Spleen (tissue), 11 donors: Measurements from ENCODE around the gene MYLK3. TPM values are rescaled to one million over a fixed set of nuclear protein-coding genes. Genes with fewer than 3 reads are reported as not detected.

Source experiments
- DNase-seq: peaks from one replicate; pipeline ENCODE4 v3.0.0-alpha.2; 2020
- H3K27ac ChIP-seq, 8 donors: fragments of 200-600 bp; sonication (generic) in 7 of 8; 1 replicate in 4 of 8; 2 replicates in 4 of 8; pipeline versions ENCODE4 v1.5.0 to v1.8.0; 2016 to 2021; ENCODE audit warnings: inconsistent platforms in 4 of 8, mild to moderate bottlenecking in 4 of 8, moderate library complexity in 1 of 8
- H3K27me3 ChIP-seq, 7 donors: fragments of 200-600 bp; sonication (generic) in 6 of 7; replicated peaks in 1 of 7; 1 replicate in 4 of 7; 2 replicates in 3 of 7; pipeline versions ENCODE4 v1.5.0 to v1.8.0; 2016 to 2021; ENCODE audit warnings: inconsistent platforms in 3 of 7, mild to moderate bottlenecking in 1 of 7
- H3K36me3 ChIP-seq, 6 donors: fragments of 200-600 bp; sonication (generic) in 5 of 6; 1 replicate in 4 of 6; 2 replicates in 2 of 6; pipeline versions ENCODE4 v1.5.0 to v1.8.0; 2016 to 2021; ENCODE audit warnings: inconsistent platforms in 2 of 6
- H3K4me1 ChIP-seq, 6 donors: fragments of 200-600 bp; sonication (generic) in 5 of 6; 1 replicate in 3 of 6; 2 replicates in 3 of 6; pipeline versions ENCODE4 v1.5.0 to v1.8.0; 2016 to 2021; ENCODE audit warnings: inconsistent platforms in 3 of 6
- H3K4me3 ChIP-seq, 8 donors: fragments of 200-600 bp; sonication (generic) in 7 of 8; 1 replicate in 4 of 8; 2 replicates in 4 of 8; pipeline versions ENCODE4 v1.5.0 to v1.8.0; 2016 to 2021; ENCODE audit warnings: inconsistent platforms in 4 of 8, mild to moderate bottlenecking in 4 of 8, moderate library complexity in 2 of 8
- H3K9me3 ChIP-seq, 8 donors: fragments of 200-600 bp; sonication (generic) in 7 of 8; 1 replicate in 4 of 8; 2 replicates in 4 of 8; pipeline versions ENCODE4 v1.5.0 to v1.8.0; 2016 to 2021; ENCODE audit warnings: inconsistent platforms in 4 of 8
- CTCF ChIP-seq, 11 experiments: fragments of 200-600 bp in 7 of 11; fragments of 450-650 bp in 4 of 11; sonication (generic) in 4 of 11; IDR thresholded peaks in 8 of 11; conservative IDR thresholded peaks in 3 of 11; 1 replicate in 7 of 11; 2 replicates in 4 of 11; pipeline versions ENCODE4 v1.4.0 to v1.8.0; 2016 to 2021; ENCODE audit warnings: antibody characterized with exemption in 11 of 11, inconsistent platforms in 4 of 11, mild to moderate bottlenecking in 1 of 11
- POLR2A ChIP-seq, 3 donors: fragments of 450-650 bp; IDR thresholded peaks; one replicate each; pipeline ENCODE4 v1.5.1; 2017; ENCODE audit warnings: antibody characterized with exemption in 3 of 3, mild to moderate bottlenecking in 1 of 3
- POLR2AphosphoS5 ChIP-seq, 3 donors: sonication (generic); formaldehyde crosslinking; IDR thresholded peaks; one replicate each; pipeline ENCODE4 v1.5.1; 2017; ENCODE audit warnings: antibody characterized with exemption in 3 of 3
- WGBS, 5 donors: extraction: QIAGEN DNeasy Blood & Tissue Kit in 3 of 5; methylation state at CpG; one replicate each; pipeline versions ENCODE4 v1.1.5 to v1.1.7; 2013 to 2018; 5-methylcytosine and 5-hydroxymethylcytosine counted together
- intact Hi-C: fragments of 100-400 bp; cut with DNase I; formaldehyde crosslinking; loops from one replicate; pipeline ENCODE4 v1.15.0; 2023; ENCODE audit warnings: low total_unique reads
- polyA plus RNA-seq, 3 donors: library from polyadenylated mRNA; stranded (reverse); fragments of 200-250 nt; gene quantifications; one replicate each; pipeline ENCODE4 v1.2.1, GENCODE V29; 2013
- total RNA-seq, 7 donors: library from RNA; depleted of rRNA in 3 of 7; stranded (reverse); fragments of >200 nt in 3 of 7; fragmentation: NEBNext Ultra II Directional in 4 of 7; extraction: Animal tissue kit (Norgen Biotek cat#: 25700) in 4 of 7; gene quantifications; one replicate each; pipeline versions ENCODE4 v1.1.0 to v1.2.1, GENCODE V29; 2016 to 2021
- donor health status: healthy with polysubstance abuse.
- donor health status: DM: no; HTN: no; CAD: no; lungs with moderate emphysema.
- donor health status: DM: no; HTN: no; CAD: no.
- donor health status: Bipolar disorder and iron deficiency.
- donor health status: healthy.
- donor health status: DM: no; HTN: no; CAD: no.
- donor health status: DM: yes; HTN: yes; CAD: no.

Gene MYLK3
- total and polyA plus RNA-seq, 10 donors = 0.03 to 2.4 (median 0.25) TPM; not detected in 1

DNA sequence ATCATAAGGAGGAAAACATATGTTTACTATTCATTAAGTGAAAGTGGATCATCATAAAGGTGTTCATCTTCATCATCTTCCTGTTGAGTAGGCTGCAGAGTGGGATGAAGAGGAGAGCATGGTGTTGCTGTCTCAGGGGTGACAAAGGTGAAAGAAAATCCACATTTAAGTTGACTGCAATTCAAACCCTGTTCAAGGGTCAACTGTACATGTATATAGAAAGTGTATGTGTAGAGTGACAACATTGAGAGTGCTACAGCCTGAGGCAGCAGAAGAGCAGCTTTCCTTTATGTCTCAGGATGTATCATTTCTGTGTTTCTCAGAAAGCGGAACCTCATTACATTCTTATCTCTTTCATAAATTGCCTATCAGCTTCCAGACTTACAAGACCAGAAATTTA lies 41.5 kb downstream of the MYLK3 start:
- Histone ChIP-seq H3K27me3 (no peaks in the 10 kb centered on the region), H3K27ac (no peak overlapping the region), H3K4me3 (no peak overlapping the region), H3K4me1 (peaks cover 0 to 10% (median 0%) of the 10 kb centered on the region in 6 donors), H3K36me3 (no peaks in the 10 kb centered on the region), H3K9me3 (no peaks in the 10 kb centered on the region)
- no peak for DNase-seq
- intact Hi-C loops = no loop called here
- TF ChIP-seq POLR2AphosphoS5 (IDR thresholded peaks at IDR 0.05) (no peak), CTCF (IDR thresholded peaks at IDR 0.05 in 8 of 11, conservative IDR thresholded peaks at IDR 0.05 in 3 of 11) (no peak), POLR2A (IDR thresholded peaks at IDR 0.05) (no peak)
- WGBS, 5 donors = 0% methylated on average over 1 of the region's 1 CpG

DNA sequence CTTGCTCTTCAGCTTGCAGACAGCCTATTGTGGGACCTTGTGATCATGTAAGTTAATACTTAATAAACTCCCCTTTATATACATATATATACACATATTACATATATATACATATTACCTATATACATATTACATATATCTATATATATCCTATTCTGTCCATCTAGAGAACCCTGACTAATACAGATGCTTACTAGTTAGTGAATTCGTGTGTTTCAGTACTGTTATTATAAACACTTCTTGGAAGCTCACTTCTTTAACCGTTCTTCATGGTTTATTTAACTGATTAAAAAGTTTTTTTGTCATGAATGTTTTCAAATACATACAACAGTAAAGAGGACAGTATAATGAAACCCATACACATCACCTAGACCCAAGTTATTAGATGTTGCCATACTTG lies 46.1 kb downstream of the MYLK3 start:
- no peaks in the 10 kb centered on the region for H3K9me3 ChIP-seq
- no peaks in the 10 kb centered on the region for H3K27me3 ChIP-seq
- no peak overlapping the region for H3K4me3 ChIP-seq
- no peak for TF ChIP-seq POLR2A (IDR thresholded peaks at IDR 0.05)
- no peak for TF ChIP-seq POLR2AphosphoS5 (IDR thresholded peaks at IDR 0.05)
- no peak for TF ChIP-seq CTCF (IDR thresholded peaks at IDR 0.05 in 8 of 11, conservative IDR thresholded peaks at IDR 0.05 in 3 of 11)
- no peak for DNase-seq
- peaks cover 0 to 15% (median 0%) of the 10 kb centered on the region in 6 donors for H3K36me3 ChIP-seq
- WGBS, 5 donors = 72 to 90% (median 82%) methylated on average over 2 of the region's 2 CpGs
- intact Hi-C loops = no loop called here
- H3K27ac ChIP-seq = no peak overlapping the region
- H3K4me1 ChIP-seq = no peaks in the 10 kb centered on the region

DNA sequence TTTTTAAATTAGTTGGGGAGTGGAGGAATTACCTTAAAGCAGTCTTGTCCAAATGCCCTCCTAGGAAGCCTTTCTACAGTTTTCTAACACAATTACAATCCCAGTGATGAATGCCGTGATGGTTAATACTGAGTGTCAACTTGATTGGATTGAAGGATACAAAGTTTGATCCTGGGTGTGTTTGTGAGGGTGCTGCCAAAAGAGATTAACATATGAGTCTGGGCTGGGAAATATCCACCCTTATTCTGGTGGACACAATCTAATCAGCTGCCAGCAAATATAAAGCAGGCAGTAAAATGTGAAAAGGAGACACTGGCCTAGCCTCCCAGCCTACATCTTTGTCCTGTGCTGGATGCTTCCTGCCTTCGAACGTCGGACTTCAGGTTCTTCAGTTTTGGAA lies 46.5 kb downstream of the MYLK3 start:
- Histone ChIP-seq H3K27me3 (no peaks in the 10 kb centered on the region), H3K4me1 (no peaks in the 10 kb centered on the region), H3K9me3 (no peaks in the 10 kb centered on the region), H3K36me3 (peaks cover 0 to 19% (median 0%) of the 10 kb centered on the region in 6 donors), H3K4me3 (no peak overlapping the region), H3K27ac (no peak overlapping the region)
- WGBS, 5 donors = 89 to 94% (median 93%) methylated on average over 4 of the region's 4 CpGs
- TF ChIP-seq POLR2AphosphoS5 (IDR thresholded peaks at IDR 0.05) (no peak), POLR2A (IDR thresholded peaks at IDR 0.05) (no peak), CTCF (IDR thresholded peaks at IDR 0.05 in 8 of 11, conservative IDR thresholded peaks at IDR 0.05 in 3 of 11) (no peak)
- DNase-seq = no peak
- intact Hi-C loops = no loop called here

DNA sequence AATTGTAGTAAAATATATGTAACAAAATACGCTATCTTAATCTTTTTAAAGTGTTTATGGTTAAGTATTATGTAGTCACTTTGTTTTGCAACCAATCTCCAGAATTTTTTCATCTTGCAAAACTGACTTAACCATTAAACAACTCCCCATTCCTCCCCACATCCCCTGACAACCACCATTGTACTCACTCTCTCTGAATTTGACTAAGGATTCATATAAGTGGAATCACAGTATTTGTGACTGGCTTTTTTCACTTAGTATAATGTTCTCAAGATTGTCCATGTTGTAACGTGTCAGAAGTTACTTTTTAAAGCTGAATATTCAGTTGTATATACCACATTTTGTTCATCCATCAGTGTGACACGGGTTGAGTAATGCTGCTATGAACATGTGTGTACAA lies 48.1 kb downstream of the MYLK3 start:
- Histone ChIP-seq H3K9me3 (no peaks in the 10 kb centered on the region), H3K27ac (no peak overlapping the region), H3K4me1 (no peaks in the 10 kb centered on the region), H3K4me3 (no peak overlapping the region), H3K36me3 (peaks cover 0 to 34% (median 0%) of the 10 kb centered on the region in 6 donors), H3K27me3 (no peaks in the 10 kb centered on the region)
- DNase-seq = no peak
- TF ChIP-seq POLR2AphosphoS5 (IDR thresholded peaks at IDR 0.05) = no peak
- TF ChIP-seq CTCF (IDR thresholded peaks at IDR 0.05 in 8 of 11, conservative IDR thresholded peaks at IDR 0.05 in 3 of 11) = no peak
- no peak for TF ChIP-seq POLR2A (IDR thresholded peaks at IDR 0.05)
- intact Hi-C loops = no loop called here
- WGBS, 5 donors = 90 to 97% (median 93%) methylated on average over 3 of the region's 3 CpGs
